Measurements from ENCODE around the gene SCAF11.

DNA sequence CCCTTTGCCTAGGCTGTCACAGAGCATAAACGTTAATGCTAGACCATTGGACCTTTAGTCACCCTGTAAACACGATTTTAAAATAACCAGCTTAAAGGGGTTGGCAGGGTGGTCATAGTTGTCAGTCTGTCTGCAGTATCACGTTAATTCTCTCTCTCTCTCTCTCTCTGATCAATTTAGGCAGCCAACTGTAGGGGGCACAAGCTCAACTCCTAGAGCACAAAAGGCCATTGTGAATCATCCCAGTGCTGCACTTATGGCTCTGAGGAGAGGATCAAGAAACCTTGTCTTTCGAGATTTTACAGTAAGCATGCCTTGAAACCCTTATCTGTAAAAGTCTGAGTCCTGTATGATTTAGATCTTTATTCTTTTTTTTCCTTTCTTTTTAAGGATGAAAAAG is 97.1 kb downstream of the SCAF11 start:
- TF ChIP-seq, protein P1, sequence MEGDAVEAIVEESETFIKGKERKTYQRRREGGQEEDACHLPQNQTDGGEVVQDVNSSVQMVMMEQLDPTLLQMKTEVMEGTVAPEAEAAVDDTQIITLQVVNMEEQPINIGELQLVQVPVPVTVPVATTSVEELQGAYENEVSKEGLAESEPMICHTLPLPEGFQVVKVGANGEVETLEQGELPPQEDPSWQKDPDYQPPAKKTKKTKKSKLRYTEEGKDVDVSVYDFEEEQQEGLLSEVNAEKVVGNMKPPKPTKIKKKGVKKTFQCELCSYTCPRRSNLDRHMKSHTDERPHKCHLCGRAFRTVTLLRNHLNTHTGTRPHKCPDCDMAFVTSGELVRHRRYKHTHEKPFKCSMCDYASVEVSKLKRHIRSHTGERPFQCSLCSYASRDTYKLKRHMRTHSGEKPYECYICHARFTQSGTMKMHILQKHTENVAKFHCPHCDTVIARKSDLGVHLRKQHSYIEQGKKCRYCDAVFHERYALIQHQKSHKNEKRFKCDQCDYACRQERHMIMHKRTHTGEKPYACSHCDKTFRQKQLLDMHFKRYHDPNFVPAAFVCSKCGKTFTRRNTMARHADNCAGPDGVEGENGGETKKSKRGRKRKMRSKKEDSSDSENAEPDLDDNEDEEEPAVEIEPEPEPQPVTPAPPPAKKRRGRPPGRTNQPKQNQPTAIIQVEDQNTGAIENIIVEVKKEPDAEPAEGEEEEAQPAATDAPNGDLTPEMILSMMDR (IDR thresholded peaks at IDR 0.05), result no peak
- no peak for TF ChIP-seq POLR2A (IDR thresholded peaks at IDR 0.05)
- no peak for TF ChIP-seq EP300 (IDR thresholded peaks at IDR 0.05)

Measured in suprapubic skin (tissue), 3 donors.